Smooth muscle cell (in vitro differentiated cells): ENCODE results near the gene TSPYL4. TPM values are rescaled to one million over a fixed set of nuclear protein-coding genes. Genes with fewer than 3 reads are reported as not detected.

Source experiments
- DNase-seq: peaks from one replicate; lab custom pipeline; 2025; ENCODE audit not compliant: unreplicated experiment; lab: John Stamatoyannopoulos, UW
- H2AFZ ChIP-seq: fragments of 200-600 bp; sonication (generic); 2 replicates; pipeline ENCODE4 v1.6.0; 2016; ENCODE audit warnings: antibody characterized with exemption, low read depth, mild to moderate bottlenecking
- H3F3A ChIP-seq: fragments of 200-600 bp; sonication (generic); 2 replicates; pipeline ENCODE4 v1.6.0; 2017; ENCODE audit warnings: antibody characterized with exemption, low read depth
- H3K27ac ChIP-seq: fragments of 200-600 bp; sonication (generic); 2 replicates; pipeline ENCODE4 v1.5.1; 2016; ENCODE audit warnings: low read depth, mild to moderate bottlenecking
- H3K27me3 ChIP-seq: fragments of 200-600 bp; sonication (generic); 2 replicates; pipeline ENCODE4 v1.6.1; 2016; ENCODE audit warnings: low read depth, mild to moderate bottlenecking
- H3K36me3 ChIP-seq: fragments of 200-600 bp; sonication (generic); 2 replicates; pipeline ENCODE4 v1.5.1; 2016; ENCODE audit warnings: low read depth
- H3K4me1 ChIP-seq: fragments of 200-600 bp; sonication (generic); 2 replicates; pipeline ENCODE4 v1.5.1; 2016; ENCODE audit warnings: low read depth
- H3K4me2 ChIP-seq: fragments of 200-600 bp; sonication (generic); 2 replicates; pipeline ENCODE4 v1.6.0; 2016; ENCODE audit warnings: mild to moderate bottlenecking
- H3K4me3 ChIP-seq: fragments of 200-600 bp; sonication (generic); 2 replicates; pipeline ENCODE4 v1.5.1; 2016; ENCODE audit warnings: mild to moderate bottlenecking
- H3K79me2 ChIP-seq: fragments of 200-600 bp; sonication (generic); 2 replicates; pipeline ENCODE4 v1.6.0; 2016; ENCODE audit warnings: low read depth, mild to moderate bottlenecking
- H3K9ac ChIP-seq: fragments of 200-600 bp; sonication (generic); 2 replicates; pipeline ENCODE4 v1.6.0; 2016; ENCODE audit warnings: low read depth
- H3K9me3 ChIP-seq: fragments of 200-600 bp; sonication (generic); replicated peaks from 2 replicates; pipeline ENCODE4 v1.5.1; 2016; ENCODE audit warnings: low read depth
- H4K20me1 ChIP-seq: fragments of 200-600 bp; sonication (generic); 2 replicates; pipeline ENCODE4 v1.6.0; 2016; ENCODE audit warnings: low read depth
- CTCF ChIP-seq: fragments of 200-600 bp; sonication (generic); IDR thresholded peaks from 2 replicates; pipeline ENCODE4 v1.5.1; 2017; ENCODE audit warnings: borderline replicate concordance, mild to moderate bottlenecking, antibody characterized with exemption; ENCODE audit not compliant: insufficient read depth, poor library complexity, severe bottlenecking
- WGBS: methylation state at CpG from one replicate; pipeline ENCODE4 v1.1.7; 2016; ENCODE audit warnings: low lambda C conversion rate; 5-methylcytosine and 5-hydroxymethylcytosine counted together
- polyA plus RNA-seq: library from polyadenylated mRNA; unstranded; fragments of >200 nt; fragmentation: Nextera tagmentation; extraction: Ambion mirVana; gene quantifications from 2 replicates; pipeline ENCODE4 v1.2.1, GENCODE V29; 2016
- total RNA-seq: library from RNA; depleted of rRNA; stranded (reverse); fragments of >200 nt; gene quantifications from 2 replicates; pipeline ENCODE4 v1.2.3, GENCODE V29; 2014

TSPYL4 gene
- total and polyA plus RNA-seq, 2 experiments from 2014 or later: 14.7 to 29.5 TPM

GRCh38 chr6:116201538-116201937, 52.3 kb downstream of the TSPYL4 start:
- Histone ChIP-seq H3K36me3 (no peaks in the 10 kb centered on the region), H3K4me3 (no peak overlapping the region), H3F3A (no peaks in the 10 kb centered on the region), H3K27ac (no peak overlapping the region), H3K4me1 (no peaks in the 10 kb centered on the region), H3K9me3 (no peaks in the 10 kb centered on the region), H3K4me2 (no peak overlapping the region), H3K27me3 (no peaks in the 10 kb centered on the region), H2AFZ (no peak overlapping the region), H4K20me1 (no peaks in the 10 kb centered on the region), H3K9ac (no peak overlapping the region), H3K79me2 (no peaks in the 10 kb centered on the region)
- 98% methylated on average over 2 of the region's 2 CpGs for WGBS
- no peak for TF ChIP-seq CTCF
- no peak for DNase-seq

GRCh38 chr6:116200619-116201249, 53.1 kb downstream of the TSPYL4 start:
- no peak for DNase-seq
- Histone ChIP-seq H3K4me1 (no peaks in the 10 kb centered on the region), H3K9ac (no peak overlapping the region), H3K27ac (no peak overlapping the region), H3K4me2 (no peak overlapping the region), H3K4me3 (no peak overlapping the region), H3K36me3 (no peaks in the 10 kb centered on the region), H3K79me2 (no peaks in the 10 kb centered on the region), H4K20me1 (no peaks in the 10 kb centered on the region), H3K9me3 (no peaks in the 10 kb centered on the region), H2AFZ (no peak overlapping the region), H3K27me3 (no peaks in the 10 kb centered on the region), H3F3A (no peaks in the 10 kb centered on the region)
- TF ChIP-seq CTCF: no peak
- 94% methylated on average over 3 of the region's 3 CpGs for WGBS

Other genes starting within 250 kb of the TSPYL4 start
- 1.4 and 1.6 TPM in 2 replicates for gene FRK, start 193.2 kb downstream of the TSPYL4 start, total RNA-seq
- 0.11 and 0.54 TPM in 2 replicates for gene FRK, start 193.2 kb downstream of the TSPYL4 start, polyA plus RNA-seq
- gene NT5DC1, start 153.2 kb downstream of the TSPYL4 start, total RNA-seq: 3.7 and 4.9 TPM in 2 replicates
- 22.1 and 23.9 TPM in 2 replicates for gene NT5DC1, start 153.2 kb downstream of the TSPYL4 start, polyA plus RNA-seq
- 0.04 TPM in 1 of 2 replicates, not detected in the other for gene COL10A1, start 127.9 kb downstream of the TSPYL4 start, total RNA-seq
- 0.13 TPM in 1 of 2 replicates, not detected in the other for gene COL10A1, start 127.9 kb downstream of the TSPYL4 start, polyA plus RNA-seq
- gene TSPYL1, start 25.9 kb upstream of the TSPYL4 start, total RNA-seq: 45.0 and 51.4 TPM in 2 replicates
- 17.2 and 17.9 TPM in 2 replicates for gene TSPYL1, start 25.9 kb upstream of the TSPYL4 start, polyA plus RNA-seq
- 76.2 and 93.1 TPM in 2 replicates for gene DSE, start 116.9 kb upstream of the TSPYL4 start, total RNA-seq
- 35.0 and 38.6 TPM in 2 replicates for gene DSE, start 116.9 kb upstream of the TSPYL4 start, polyA plus RNA-seq
- 5.1 and 12.1 TPM in 2 replicates for gene CALHM6, start 207.3 kb upstream of the TSPYL4 start, total RNA-seq
- 3.4 and 4.6 TPM in 2 replicates for gene CALHM6, start 207.3 kb upstream of the TSPYL4 start, polyA plus RNA-seq